Stimulated activated CD8-positive, alpha-beta memory T cell treated with anti-CD3 and anti-CD28 coated beads, Interleukin-4, amount 100 ng/mL, for 48 hours (primary cell): ENCODE measurements around the gene TBC1D22A.
A peak's percentile ranks its signal among the peaks of the same experiment; 100 is the strongest.

ENCODE experiments used
- DNase-seq: peaks from one replicate; pipeline ENCODE4 v3.0.0-alpha.2; 2020

TBC1D22A gene

DNA sequence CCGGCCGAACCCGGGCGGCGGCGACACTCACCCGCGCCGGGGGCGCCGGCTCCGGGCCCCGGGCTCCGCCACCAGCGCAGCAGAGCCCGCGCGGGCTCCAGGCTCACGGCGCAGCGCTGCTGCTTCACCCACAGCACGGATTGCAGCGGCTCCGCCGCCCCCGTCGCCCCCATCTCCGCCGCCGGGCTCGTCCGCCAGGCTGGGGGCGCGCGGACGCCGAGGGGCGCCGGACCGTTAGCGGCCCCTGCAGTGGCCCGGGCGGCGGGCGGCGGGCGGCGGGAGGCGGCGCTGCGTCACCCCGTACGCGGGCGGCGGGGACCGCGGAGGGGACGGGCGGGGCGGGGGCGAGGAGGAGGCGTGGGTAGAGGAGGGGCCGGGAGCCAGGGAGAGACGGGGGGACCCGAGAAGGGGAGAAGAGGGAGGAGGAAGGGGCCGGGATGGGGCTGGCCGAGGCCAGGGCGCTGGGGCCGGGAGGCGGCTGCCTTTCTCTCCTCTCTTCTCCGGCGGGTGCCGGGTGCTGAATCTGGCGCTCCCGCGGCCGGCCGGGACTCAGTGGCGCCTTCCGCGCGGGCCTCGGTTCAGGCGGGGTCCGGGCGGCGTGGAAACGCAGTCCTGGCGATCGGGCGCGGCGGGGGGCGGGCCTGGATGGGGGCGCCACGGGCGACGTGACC is 24.3 kb upstream of the TBC1D22A start, which contains the start of gene CERK:
TSS of gene CERK (minus strand) at position 277 of the 671 bp plus-strand sequence. CDS start at position 173, 104 bp downstream.
- DNase-seq = peak; percentile 62

DNA sequence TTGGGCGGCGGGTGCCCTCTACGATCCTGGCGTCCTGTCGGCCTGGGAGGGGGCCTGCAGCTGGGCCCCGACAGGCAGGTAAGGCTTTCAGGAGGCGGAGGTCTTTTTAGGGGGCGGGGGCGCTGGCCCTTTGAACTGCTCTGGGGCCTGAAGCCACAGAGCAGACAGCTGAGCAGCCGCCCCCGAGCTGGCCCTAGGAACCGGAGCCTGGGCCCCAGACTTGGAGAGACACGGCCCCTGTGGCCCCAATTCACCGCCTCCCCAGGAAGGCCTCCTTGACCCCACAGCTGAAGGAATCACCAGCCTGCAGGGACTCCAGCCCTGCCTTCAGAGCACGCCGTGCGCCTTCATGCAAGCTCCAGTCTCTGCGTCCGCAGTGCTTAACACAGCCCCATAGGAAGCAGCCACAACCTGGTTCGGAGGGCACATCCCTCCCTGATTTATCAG is 23.8 kb upstream of the TBC1D22A start:
- DNase-seq = peak; percentile 42

DNA sequence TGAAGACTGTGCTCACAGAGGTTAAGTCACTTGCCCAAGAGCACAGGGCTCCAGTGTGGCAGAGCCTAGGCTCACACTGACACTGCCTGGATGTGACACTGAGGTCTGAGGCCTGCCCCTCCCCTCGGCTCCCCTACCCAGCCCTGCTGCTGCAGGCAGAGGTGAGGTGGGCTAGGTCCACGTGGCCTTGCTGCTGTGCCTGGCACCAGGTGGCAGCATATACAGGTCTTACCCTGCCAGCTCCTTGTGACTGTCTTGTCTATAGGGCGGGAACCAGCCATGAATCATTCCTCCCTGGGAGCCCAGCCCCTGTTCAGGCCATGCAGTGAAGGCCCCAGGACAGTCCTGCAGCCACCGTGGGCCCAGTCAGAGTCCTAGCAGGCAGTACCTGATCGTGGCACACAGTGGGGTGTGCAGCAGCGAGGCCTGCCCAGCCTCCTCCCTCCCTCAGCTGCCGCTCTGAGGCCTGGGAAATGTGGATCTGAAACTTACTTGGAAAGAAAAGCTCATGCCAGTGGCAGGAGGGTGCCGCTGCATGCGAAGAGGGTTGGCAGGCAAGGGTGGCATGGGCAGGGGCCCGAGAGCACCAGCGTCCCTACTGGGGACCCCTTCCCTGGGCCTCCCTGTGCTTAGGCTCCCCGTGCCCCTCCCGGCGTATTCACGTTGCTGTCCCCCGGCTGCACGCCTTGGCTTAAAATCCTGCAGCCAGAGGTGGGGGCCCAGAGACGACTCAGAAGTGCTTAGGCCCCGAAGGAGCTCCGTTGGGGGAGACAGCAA is 23.2 kb upstream of the TBC1D22A start:
- DNase-seq = no peak

DNA sequence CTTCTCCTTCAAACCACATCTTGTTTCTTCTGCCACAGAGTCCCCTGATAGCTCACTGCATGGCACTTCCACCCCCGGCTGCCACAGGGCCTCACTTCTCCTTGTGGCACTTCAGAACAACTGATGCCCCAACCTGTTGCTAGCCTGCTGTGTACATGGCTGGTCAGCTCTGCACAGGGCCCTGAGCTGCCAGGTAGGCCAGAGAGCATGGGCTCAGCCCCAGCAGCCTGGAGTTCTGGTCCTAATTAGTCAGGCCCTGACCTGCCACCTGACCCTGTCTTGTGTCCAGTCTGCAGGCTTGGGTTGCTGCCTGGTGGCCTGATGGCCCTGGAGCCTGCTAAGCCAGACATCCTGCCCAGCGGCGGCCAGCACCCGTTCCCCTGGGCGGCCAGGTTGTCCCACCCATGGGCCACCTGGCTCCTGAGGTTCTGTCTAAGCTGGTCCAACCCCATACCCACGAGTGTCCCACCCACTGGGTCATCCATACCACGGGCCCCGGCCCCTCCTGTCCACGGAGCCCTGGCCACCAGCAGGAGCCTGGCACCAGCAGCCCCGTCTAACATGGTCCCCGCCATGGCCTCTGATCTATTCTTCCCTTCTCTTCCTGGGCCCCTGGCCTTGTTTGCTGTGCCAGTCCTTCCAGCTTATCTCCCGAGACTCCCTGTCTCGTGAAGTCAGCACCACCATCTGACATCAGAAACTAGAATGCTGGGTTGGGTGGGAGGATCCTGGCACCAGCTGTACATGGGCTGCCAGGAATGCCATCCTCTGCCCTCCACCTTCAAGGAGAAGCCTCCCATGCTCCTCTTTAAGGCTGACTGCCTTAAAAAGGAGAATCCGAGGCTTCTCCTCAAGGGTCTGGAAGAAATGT is 21.3 kb upstream of the TBC1D22A start:
- DNase-seq = no peak

DNA sequence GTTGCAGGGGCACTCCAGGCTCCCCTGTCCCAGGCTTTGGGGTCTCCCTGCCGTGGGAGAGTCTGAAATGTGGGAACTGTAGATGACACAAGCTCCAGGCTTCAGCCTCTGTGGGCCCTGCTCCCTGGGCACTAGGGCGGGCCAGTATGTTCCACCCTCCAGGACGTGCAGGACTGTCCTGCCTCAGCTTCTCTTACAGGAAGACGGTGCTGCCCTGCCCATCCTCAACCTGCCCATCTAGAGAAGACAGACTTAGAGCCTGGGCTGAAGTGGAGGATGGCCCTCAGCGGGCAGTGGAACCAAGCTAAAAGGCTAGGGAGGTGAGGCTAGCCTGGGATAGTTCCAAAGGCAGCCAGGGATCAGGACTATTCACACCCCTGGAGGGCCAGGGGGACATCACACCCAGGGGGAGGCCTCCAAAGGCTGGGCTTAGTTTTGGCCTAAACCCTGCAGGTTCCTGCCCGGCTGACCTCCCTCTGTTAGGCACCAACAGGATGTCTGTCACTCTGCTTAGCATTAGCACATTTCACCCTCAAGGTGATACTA is 20.4 kb upstream of the TBC1D22A start:
- DNase-seq = no peak

DNA sequence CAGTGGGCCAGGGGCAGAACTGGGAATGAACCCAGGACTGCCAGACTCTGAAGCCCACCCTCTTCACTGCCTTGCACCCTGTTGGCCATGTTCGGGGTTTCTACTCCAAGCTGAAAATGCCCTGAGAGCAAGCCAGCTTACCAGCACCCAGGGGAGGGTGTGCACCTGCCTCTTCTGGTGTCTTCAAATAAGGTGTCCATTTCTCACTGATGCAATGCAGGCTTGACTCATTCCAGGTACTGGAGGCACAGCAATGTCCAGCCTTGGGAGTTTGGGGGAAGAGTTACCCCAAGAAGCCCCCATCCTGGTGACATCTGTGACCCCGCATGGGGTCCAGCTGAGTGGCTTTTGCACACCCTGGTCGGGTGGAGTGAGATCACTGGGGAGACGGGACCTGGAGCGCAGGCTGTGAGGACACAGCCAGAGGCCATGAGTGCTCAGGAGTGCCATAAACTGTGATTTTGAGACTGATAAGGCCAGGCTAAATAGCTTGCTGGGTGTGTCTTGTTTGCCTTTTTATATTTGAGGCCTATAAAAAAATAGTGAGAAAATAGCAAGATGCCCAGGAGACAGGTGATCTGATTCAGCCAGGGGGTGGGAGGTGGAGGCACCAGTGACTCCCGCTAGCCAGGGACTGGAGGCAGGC is 19.8 kb upstream of the TBC1D22A start:
- DNase-seq = no peak

DNA sequence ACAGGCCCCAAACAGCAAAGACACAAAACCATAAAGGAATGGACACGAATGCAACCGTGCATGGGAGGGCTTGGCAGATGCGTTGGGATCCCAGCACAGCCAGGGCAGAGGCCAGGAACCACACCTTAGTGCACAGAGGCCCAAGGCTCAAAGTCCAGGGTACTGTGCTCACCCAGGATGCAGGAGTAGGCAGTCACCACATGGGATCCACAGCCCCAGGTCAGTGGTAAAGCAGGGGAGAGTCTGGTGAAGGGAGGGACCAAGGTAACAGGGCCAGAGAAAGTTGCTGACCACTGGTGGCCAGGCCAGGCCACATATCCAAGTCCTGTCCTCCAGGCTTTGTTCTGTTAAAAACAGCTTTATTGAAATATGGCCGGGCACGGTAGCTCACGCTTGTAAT is 17.9 kb upstream of the TBC1D22A start:
- DNase-seq = no peak

DNA sequence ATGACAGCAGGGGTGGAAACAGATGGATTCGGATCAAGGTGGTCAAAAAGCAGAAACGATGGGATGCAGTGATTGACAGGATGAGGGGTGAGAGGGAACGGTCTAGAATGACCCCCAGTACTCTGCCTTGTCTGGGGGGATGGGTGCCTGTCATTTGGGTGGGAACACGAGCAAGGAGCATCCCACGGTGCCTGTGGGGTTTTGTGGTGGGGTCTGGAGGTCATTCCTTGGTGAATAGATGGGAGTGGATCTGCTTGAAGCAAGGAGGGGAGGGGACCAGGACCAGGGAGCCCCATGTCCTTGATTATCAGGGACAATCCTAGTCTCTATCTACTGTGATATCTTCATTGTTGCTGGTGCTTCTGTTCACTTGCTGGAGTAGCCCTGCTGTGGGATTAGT is 16.3 kb upstream of the TBC1D22A start:
- DNase-seq = no peak

DNA sequence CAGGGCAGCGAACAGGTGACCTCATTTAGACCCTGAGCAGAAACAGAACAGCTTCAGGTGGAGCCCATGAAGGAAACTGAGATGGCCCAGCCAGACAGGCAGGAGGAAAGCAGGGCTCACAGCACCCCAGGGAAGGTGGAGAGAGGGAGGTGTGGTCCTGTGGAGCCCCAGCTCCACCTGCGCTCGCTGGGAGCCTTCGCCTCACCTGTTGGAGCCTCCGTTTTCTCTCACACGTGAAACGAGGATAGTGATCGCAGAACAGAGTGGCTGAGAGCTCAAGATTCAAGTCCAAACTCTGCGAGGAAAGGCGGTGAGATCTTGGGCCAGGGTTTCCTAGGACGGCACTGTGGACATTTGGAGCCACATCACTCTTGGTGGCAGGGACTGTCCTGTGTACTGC is 15.8 kb upstream of the TBC1D22A start:
- no peak for DNase-seq

DNA sequence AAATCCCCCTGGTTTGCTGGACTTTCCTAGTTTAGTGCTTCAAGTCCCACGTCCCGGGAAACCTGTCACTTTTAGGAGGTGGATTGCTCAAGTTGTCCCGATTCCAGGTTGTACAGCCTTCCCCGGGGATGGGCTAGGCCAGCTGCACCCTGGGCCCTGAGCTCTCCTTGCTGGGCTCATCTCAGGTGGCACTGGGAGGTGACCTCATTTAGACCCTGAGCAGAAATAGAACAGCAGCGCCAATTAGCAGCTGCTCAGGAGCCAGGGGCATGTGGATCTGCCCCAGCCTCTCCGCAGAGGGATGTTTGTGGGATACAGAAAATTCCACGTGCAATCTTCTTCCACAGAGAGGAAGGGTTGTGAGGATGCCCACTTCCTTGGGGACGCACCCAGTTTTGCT is 14.8 kb upstream of the TBC1D22A start:
- no peak for DNase-seq

DNA sequence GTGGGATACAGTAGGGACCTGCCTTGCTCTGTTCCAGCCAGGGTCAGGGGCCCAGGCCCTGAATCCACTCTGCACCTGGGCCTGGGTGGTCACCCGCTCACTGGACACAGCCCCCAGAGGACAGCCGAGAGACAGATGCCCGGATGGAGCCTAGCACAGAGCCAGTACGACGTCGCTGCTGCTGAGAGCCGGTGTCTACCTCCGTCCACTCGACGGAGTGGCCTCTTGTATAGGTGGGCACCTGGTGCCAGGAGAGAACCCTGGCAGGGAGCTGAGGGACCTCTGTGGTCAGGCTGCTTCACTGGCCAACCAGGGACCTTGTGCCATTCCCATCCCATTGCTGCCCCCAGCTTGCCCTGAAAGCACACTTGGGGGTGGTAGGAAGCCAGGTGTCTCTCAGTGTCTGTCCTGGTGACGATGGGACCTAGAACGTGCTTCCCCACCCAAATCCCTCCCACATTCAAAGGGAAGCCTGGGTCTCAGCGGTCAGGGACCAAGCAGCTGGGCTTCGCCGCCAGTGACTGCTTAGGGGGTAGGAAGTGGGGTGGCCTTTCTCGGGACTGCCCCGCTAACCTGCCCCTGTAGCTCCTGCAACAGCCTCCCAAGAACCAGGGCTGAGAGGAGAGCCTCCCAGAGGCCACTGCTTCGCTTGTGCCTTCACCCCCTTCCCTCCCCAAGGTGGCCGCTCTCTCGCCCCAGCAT is 14.1 kb upstream of the TBC1D22A start:
- no peak for DNase-seq

DNA sequence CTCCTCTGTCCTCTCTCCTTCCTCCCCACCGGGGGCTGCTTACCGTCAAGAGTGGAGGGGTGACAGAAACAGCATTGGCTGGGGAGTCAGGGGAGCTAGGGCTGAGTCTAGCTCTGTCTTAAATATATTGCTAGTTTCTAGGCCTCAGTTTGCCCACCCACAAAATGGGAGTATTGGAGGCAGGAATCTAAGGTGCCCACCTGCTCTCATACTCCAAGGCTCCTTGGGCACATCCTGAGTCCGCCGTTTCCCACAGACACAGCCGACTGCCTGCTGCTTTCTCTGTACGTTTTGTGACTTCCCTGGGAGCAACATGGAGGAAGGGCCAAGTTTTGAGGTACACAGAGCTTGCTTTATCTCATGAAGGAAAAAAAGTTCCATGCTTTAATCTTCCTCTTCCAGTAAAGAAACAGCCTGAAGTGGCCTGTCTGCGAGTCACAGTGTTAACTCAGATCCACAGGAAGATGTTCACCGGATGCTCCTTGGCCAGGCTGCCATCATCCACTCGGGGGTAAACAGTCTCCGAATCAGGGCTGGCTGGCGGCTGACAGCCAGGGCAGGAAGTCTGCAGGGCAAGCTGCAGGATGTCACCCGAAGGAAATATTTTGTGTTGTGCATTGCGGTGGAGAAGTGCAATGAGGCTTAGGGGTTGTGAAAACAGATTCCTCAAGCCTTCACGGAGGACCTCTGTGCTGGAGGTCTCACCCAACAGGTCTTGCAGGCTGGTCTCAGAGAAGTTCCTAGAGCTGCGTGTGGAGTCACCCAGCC is 13.4 kb upstream of the TBC1D22A start:
- DNase-seq = peak; percentile 57

DNA sequence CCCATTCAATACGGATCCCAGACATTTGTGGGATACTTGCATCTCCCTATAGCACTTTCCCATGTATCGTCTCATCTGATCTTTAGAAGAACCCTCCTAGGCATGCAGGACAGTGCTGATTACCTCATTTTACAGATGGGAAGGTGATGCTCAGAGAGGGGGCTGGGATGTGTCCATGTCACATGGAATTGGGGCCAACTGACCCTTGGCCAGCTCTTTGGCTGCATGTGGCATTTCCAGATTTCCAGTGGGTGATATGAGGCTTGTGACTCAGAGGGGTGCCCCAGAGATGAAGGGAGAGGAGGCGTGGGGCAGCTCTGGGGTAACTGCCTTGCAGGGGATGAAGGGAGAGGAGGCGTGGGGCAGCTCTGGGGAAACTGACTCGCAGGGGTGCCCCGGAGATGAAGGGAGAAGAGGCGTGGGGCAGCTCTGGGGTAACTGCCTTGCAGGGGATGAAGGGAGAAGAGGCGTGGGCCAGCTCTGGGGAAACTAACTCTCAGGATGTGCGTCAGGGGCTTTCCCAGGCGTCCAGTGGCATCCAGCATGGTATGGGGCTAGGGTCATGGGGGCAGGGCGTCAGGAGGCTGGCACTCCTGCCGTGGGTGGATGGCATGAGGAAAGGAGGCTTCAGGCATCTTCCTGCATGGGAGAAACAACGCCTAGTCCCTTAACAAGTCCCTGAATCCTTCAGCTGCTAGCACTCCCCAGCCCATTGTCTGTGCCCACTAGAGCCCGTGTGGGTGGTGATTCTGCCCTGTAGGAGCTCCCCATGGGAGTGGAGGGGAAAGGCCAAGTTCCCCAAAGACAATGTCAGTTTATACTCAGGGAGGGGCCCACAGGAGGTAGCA is 12.5 kb upstream of the TBC1D22A start:
- DNase-seq = no peak

DNA sequence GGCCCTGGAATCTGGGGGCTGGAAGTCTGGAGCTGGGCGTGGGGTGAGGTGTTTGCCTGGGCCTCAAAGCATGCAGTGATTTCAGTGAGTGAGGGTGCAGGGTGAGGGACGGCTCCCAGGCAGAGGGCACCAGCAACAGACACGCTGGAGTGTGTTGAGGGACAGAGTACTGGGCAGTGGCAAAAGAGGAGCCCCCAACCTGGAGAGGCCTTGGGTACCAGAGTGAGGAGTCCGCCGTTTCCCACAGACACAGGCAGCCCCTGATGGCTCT is 12.0 kb upstream of the TBC1D22A start:
- DNase-seq = no peak

DNA sequence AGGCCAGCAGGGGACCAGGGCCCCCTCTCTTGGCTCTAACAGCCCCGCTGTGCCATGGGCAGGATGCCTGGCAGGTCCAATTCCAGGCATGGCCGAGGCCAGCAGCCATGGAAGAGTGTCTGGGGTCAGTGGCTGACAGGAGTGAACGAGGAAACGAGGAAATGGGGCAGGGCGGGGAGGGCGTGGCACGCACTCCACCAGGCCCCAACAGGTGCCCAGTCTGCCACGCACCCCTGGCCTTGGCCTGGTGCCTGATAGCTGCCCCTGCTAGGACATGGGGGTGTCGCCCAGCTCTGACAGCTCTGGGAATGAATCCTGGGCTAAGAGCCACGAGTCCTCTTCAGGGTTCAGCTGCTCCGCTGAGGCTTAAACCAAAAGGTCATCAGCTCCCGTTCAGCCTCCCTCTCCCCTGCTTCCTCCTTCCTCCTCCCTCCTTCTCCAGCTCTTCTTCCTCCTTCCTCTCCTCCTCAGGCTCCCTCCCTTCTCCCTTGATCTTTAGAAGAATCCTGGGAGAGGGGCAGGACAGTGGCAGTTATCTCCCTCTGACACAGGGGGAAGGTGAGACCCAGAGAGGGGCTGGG is 11.5 kb upstream of the TBC1D22A start:
- no peak for DNase-seq

DNA sequence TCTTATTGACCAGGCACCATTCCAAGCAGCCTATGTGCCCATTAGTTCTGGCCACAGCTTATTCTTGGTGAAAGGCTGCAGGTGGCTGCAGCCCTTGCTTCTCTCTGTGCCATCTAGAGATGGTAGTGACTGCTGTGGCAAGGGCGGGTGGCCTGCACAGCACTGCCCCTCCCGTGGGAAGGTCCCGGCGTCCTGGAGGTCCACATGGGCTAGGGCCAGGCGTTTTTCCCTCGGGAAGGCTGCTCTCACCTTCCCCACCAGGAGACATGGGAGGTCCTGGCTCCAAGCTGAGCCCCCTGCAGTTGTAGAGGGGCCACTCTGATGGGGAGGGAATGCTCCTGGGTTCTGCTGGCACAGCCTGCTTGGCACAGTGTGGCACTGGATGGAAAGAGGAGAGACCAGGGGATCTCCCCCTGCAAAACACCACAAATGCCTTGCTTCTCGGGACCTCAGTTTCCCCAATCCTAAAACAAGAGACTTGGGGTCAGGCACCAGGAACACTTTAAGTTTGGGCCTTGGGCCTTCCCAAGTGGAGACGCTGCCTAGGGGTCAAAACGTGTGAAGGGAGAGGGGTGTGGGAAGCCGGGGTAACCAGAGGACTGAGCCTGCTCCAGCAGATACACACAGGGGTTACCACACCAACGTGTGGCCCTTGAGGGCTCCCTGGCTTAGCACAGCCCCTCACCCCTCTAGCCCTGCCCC is 10.0 kb upstream of the TBC1D22A start:
- no peak for DNase-seq

DNA sequence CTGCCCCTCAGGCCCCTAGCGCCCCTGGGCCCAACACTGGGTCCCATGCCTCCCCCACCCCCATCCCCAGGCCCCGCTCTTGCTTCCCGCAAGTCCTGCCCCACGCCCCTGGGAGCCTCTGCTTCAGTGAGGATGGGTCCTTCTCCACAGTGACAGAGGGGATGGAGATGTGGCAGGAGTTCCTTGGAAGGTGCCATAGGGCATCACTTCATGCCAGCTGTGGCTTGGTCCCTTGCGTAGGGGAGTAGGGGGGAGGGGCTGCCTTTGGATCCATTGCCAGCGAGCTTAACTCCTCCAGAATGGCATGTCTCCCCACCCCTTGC is 9.5 kb upstream of the TBC1D22A start:
- no peak for DNase-seq

DNA sequence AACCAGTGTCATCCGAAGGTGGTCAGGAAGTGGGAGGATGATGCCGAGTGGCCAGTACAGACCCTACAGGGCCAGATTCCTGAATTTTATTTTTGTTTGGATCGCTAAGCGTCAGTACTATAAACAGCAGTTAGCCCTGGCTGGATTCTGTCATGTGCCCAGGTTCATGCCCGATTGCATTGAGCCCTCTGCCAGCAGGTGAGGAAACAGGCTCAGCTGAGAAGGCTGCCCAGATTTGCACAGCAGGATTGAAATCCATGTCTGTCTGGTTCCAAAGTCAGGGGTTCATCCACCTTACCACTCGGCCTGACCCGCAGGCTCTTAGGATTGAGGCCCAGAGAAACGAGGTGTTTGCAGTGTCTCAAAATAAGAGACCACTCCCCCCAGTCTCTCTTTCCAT is 9.1 kb upstream of the TBC1D22A start:
- DNase-seq = no peak

DNA sequence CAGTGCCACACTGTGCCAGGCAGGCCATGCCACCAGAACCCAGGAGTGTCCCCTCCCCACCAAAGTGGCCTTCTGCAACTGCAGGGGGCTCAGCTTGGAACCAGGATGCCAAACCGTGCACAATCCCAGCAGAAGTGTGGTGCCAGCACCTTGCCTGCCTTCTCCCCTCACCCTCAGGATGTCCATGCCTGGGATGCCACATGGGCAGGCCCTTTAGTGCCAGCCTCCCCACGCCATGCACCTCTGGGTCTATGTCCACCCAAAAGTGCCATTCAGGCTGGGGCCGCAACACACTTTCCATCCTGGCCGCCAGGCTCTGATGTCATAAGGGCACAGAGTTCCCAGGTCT is 8.7 kb upstream of the TBC1D22A start:
- no peak for DNase-seq
